K562 (cell line): ENCODE results near the gene CLEC2D. TPM values are rescaled to one million over a fixed set of nuclear protein-coding genes. Genes with fewer than 3 reads are reported as not detected.

Experiments
- AFF4 ChIP-seq: sonication (generic); formaldehyde crosslinking; IDR thresholded peaks from 2 replicates; pipeline ENCODE4 v1.8.0; 2023; ENCODE audit warnings: mild to moderate bottlenecking, missing genetic modification reagents
- C11orf30 ChIP-seq: fragments of 450-650 bp; IDR thresholded peaks from 2 replicates; pipeline ENCODE4 v1.6.1; 2016; ENCODE audit warnings: low read depth, mild to moderate bottlenecking
- CTBP1 ChIP-seq: fragments of 450-650 bp; IDR thresholded peaks from 2 replicates; pipeline ENCODE4 v1.6.1; 2016; ENCODE audit warnings: borderline replicate concordance
- DEAF1 ChIP-seq: fragments of 450-650 bp; formaldehyde crosslinking; IDR thresholded peaks from 2 replicates; pipeline ENCODE4 v1.4.0; 2020; ENCODE audit warnings: mild to moderate bottlenecking, moderate library complexity
- ELK3 ChIP-seq: fragments of 450-650 bp; formaldehyde crosslinking; IDR thresholded peaks from 2 replicates; pipeline ENCODE4 v1.4.0; 2020; ENCODE audit warnings: mild to moderate bottlenecking
- HDAC1 ChIP-seq, 2 experiments: fragments of 450-650 bp; IDR thresholded peaks; 2 replicates each; pipeline ENCODE4 v1.6.1; 2016 to 2017; ENCODE audit warnings: inconsistent platforms in 1 of 2, mild to moderate bottlenecking in 1 of 2, moderate library complexity in 1 of 2
- KDM1A ChIP-seq, 2 experiments: fragments of 450-650 bp; IDR thresholded peaks; 2 replicates each; pipeline ENCODE4 v1.6.1; 2016; ENCODE audit warnings: mild to moderate bottlenecking in 2 of 2
- KHSRP ChIP-seq: fragments of 450-650 bp; IDR thresholded peaks from 2 replicates; pipeline ENCODE4 v1.6.1; 2017
- LEF1 ChIP-seq: fragments of 450-650 bp; IDR thresholded peaks from 2 replicates; pipeline ENCODE4 v1.6.1; 2016; ENCODE audit warnings: mild to moderate bottlenecking
- MTA1 ChIP-seq: fragments of 450-650 bp; IDR thresholded peaks from 2 replicates; pipeline ENCODE4 v1.6.1; 2017; ENCODE audit warnings: borderline replicate concordance
- NCOR1 ChIP-seq: fragments of 450-650 bp; IDR thresholded peaks from 2 replicates; pipeline ENCODE4 v1.6.1; 2016; ENCODE audit warnings: mild to moderate bottlenecking, moderate library complexity
- RREB1 ChIP-seq: fragments of 250-450 bp; sonication (Bioruptor Pico); IDR thresholded peaks from 2 replicates; pipeline ENCODE4 v1.4.0; 2020
- ZBED1 ChIP-seq: IDR thresholded peaks from 2 replicates; pipeline ENCODE4 v1.6.1; 2014
- ZNF140 ChIP-seq: fragments of 250-450 bp; sonication (Bioruptor Pico); IDR thresholded peaks from 2 replicates; pipeline ENCODE4 v1.8.0; 2021; ENCODE audit warnings: moderate library complexity, mild to moderate bottlenecking, inconsistent platforms
- polyA plus RNA-seq, 8 experiments: library from polyadenylated mRNA; depleted of rRNA in 4 of 8; stranded (reverse) in 5 of 8; unstranded in 3 of 8; fragments of >200 nt; fragmentation: Nextera tagmentation in 2 of 8; fragmentation: Illumina TruSeq in 1 of 8; extraction: Ambion mirVana in 2 of 8; extraction: Trizol in 1 of 8; gene quantifications; 2 replicates each; pipeline versions ENCODE4 v1.2.1 to v1.2.3, GENCODE V29; 2011 to 2014; ENCODE audit warnings: inconsistent platforms in 1 of 8, missing spikeins in 1 of 8
- total RNA-seq, 7 experiments: library from RNA; depleted of rRNA in 6 of 7; stranded (reverse); fragments of >200 nt in 6 of 7; fragmentation: Illumina TruSeq in 2 of 7; extraction: Trizol in 2 of 7; gene quantifications; 2 replicates each; pipeline versions ENCODE4 v1.2.1 to v1.2.3, GENCODE V29; 2011 to 2021; ENCODE audit warnings: low replicate concordance in 1 of 7

The CLEC2D gene
- total and polyA plus RNA-seq, 9 of the 15 experiments (the other 6 are each of a cell fraction or from before 2014, with no cell fraction given) = 1.4 to 5.0 (median 2.2) TPM

- TF ChIP-seq RREB1 (CRISPR knock-in tag) (no peak), KDM1A (IDR thresholded peaks at IDR 0.05) (peak; percentile 47 to 58; a peak in 3 of 4 replicates), HDAC1 (IDR thresholded peaks at IDR 0.05) (peak in 1 of 2 experiments; percentile 53; a peak in 1 of 4 replicates), ZBED1 (no peak), AFF4 (no peak), MTA1 (no peak), LEF1 (peak; percentile 84), C11orf30 (peak; percentile 87), ZNF140 (CRISPR knock-in tag) (no peak), CTBP1 (peak; percentile 62), ELK3 (CRISPR knock-in tag) (no peak), DEAF1 (CRISPR knock-in tag) (no peak), NCOR1 (peak; percentile 67), KHSRP (no peak)
Observed at GRCh38 chr12:9673404-9674225, 4.1 kb downstream of the CLEC2D start (continued).
